ENCODE measurements around the gene PCDHA2. TPM values are rescaled to one million over a fixed set of nuclear protein-coding genes. Genes with fewer than 3 reads are reported as not detected.

The PCDHA2 gene
- total RNA-seq, 3 donors from 2014 or later = 0.32 TPM; not detected in 2

- TF ChIP-seq CTCF (IDR thresholded peaks at IDR 0.05) = no peak
- no peak for ATAC-seq
- DNase-seq = no peak
- H3K36me3 ChIP-seq (ENCODE audit: low read depth) = no peaks in the 10 kb centered on the region
- no peaks in the 10 kb centered on the region for H3K4me1 ChIP-seq (ENCODE audit: low read depth)
- no peak within 1 kb of the TSS for H3K4me3 ChIP-seq
- H3K9me3 ChIP-seq = peaks cover 5% of the 10 kb centered on the region
- intact Hi-C loops (cut with DNase I, micrococcal nuclease) = no loop called here
Measured at GRCh38 chr5:140840978-140841962, 46.6 kb downstream of the PCDHA2 start, which contains the start of gene PCDHA8. Gene PCDHA8, plus strand, starts transcription at chr5:140841187. Its CDS starts 135 bp downstream, at chr5:140841322.

- TF ChIP-seq CTCF (IDR thresholded peaks at IDR 0.05) = no peak
- no peaks in the 10 kb centered on the region for H3K36me3 ChIP-seq (ENCODE audit: low read depth)
- no peak overlapping the region for H3K4me3 ChIP-seq
- DNase-seq (no peak), ATAC-seq (no peak)
- H3K9me3 ChIP-seq = no peaks in the 10 kb centered on the region
- H3K4me1 ChIP-seq (ENCODE audit: low read depth) = no peaks in the 10 kb centered on the region
- intact Hi-C loops (cut with DNase I, micrococcal nuclease) = no loop called here
Measured at GRCh38 chr5:140842798-140843733, 48.4 kb downstream of the PCDHA2 start.

Other genes with a start within 250 kb of the PCDHA2 start
- gene EIF4EBP3, start 247.2 kb upstream of the PCDHA2 start, total RNA-seq = 10 to 100 TPM; 18.5 to 51.9 (median 23.1) TPM
- gene SRA1, start 237.4 kb upstream of the PCDHA2 start, total RNA-seq = 10 to 100 TPM; 27.9 to 38.0 (median 31.8) TPM
- 10 to 100 TPM; 18.8 to 32.5 (median 21.2) TPM for gene APBB3, start 230.3 kb upstream of the PCDHA2 start, total RNA-seq
- gene SLC35A4, start 230.0 kb upstream of the PCDHA2 start, total RNA-seq = 10 to 100 TPM; 65.5 to 96.9 (median 93.8) TPM
- gene CD14, start 161.7 kb upstream of the PCDHA2 start, total RNA-seq = 10 to 100 TPM; 35.8 to 92.8 (median 90.9) TPM
- 10 to 100 TPM; 13.6 to 21.7 (median 16.8) TPM for gene TMCO6, start 155.4 kb upstream of the PCDHA2 start, total RNA-seq
- gene NDUFA2, start 147.2 kb upstream of the PCDHA2 start, total RNA-seq = 10 to 100 TPM; 63.5 to 93.1 (median 83.0) TPM
- 10 to 100 TPM; 79.8 to 98.1 (median 79.9) TPM for gene IK, start 147.0 kb upstream of the PCDHA2 start, total RNA-seq
- gene WDR55, start 129.9 kb upstream of the PCDHA2 start, total RNA-seq = 10 to 100 TPM; 32.3 to 42.3 (median 42.2) TPM
- gene DND1, start 121.3 kb upstream of the PCDHA2 start, total RNA-seq = 1 to 10 TPM in 2 of 3 donors, under 1 TPM in 1; 0.95 to 1.6 (median 1.1) TPM
- 10 to 100 TPM; 44.5 to 58.3 (median 56.4) TPM for gene HARS1, start 103.5 kb upstream of the PCDHA2 start, total RNA-seq
- 10 to 100 TPM; 28.9 to 43.3 (median 39.6) TPM for gene HARS2, start 103.4 kb upstream of the PCDHA2 start, total RNA-seq
- 10 to 100 TPM; 43.8 to 59.7 (median 45.9) TPM for gene ZMAT2, start 94.4 kb upstream of the PCDHA2 start, total RNA-seq
- gene PCDHA1, start 8.7 kb upstream of the PCDHA2 start, total RNA-seq = under 1 TPM in 1 of 3 donors, not detected in 2; 0.32 TPM
- 1 to 10 TPM in 1 of 3 donors, under 1 TPM in 1, not detected in 1; 0.06 to 1.3 TPM for gene PCDHA3, start 6.2 kb downstream of the PCDHA2 start, total RNA-seq
- under 1 TPM; 0.24 to 0.93 (median 0.85) TPM for gene PCDHA4, start 12.2 kb downstream of the PCDHA2 start, total RNA-seq
- gene PCDHA5, start 26.8 kb downstream of the PCDHA2 start, total RNA-seq = under 1 TPM; 0.10 to 0.35 (median 0.26) TPM
- gene PCDHA6, start 33.1 kb downstream of the PCDHA2 start, total RNA-seq = under 1 TPM; 0.29 to 0.47 (median 0.35) TPM
- under 1 TPM in 2 of 3 donors, not detected in 1; 0.35 to 0.41 TPM for gene PCDHA7, start 39.4 kb downstream of the PCDHA2 start, total RNA-seq
- gene PCDHA8, start 46.3 kb downstream of the PCDHA2 start, total RNA-seq = under 1 TPM in 2 of 3 donors, not detected in 1; 0.14 to 0.19 TPM
- under 1 TPM in 2 of 3 donors, not detected in 1; 0.16 to 0.17 TPM for gene PCDHA9, start 53.5 kb downstream of the PCDHA2 start, total RNA-seq
- under 1 TPM; 0.27 to 0.47 (median 0.29) TPM for gene PCDHA10, start 61.0 kb downstream of the PCDHA2 start, total RNA-seq
- gene PCDHA11, start 74.1 kb downstream of the PCDHA2 start, total RNA-seq = under 1 TPM in 2 of 3 donors, not detected in 1; 0.19 to 0.58 TPM
- under 1 TPM in 2 of 3 donors, not detected in 1; 0.14 to 0.41 TPM for gene PCDHA12, start 80.5 kb downstream of the PCDHA2 start, total RNA-seq
- gene PCDHA13, start 87.3 kb downstream of the PCDHA2 start, total RNA-seq = under 1 TPM in 2 of 3 donors, not detected in 1; 0.23 to 0.32 TPM
- under 1 TPM; 0.14 to 0.95 (median 0.24) TPM for gene PCDHAC1, start 131.4 kb downstream of the PCDHA2 start, total RNA-seq
- 1 to 10 TPM in 1 of 3 donors, under 1 TPM in 2; 0.31 to 1.3 (median 0.61) TPM for gene PCDHAC2, start 171.6 kb downstream of the PCDHA2 start, total RNA-seq